ENCODE data around the gene PTPRD.

DNA sequence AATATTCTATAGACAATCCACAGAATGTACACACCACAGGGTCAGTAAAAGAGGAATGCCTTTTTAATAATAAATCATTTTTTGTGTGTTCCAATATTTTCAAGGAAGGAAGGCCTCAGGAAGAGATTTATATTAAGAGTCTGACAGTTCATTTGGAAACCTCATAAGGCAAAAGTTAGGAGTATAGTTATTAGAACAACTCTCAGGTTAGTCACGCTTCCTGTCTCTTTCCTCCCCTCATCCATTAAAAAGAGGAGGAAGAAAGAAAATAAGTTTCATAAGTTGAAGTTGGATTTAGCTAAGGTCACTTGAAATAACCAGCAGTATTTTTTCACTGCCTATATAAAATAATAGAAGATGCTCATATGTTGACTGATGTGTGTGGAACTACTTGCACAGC, 863.2 kb downstream of the PTPRD start:
- TF ChIP-seq POLR2A (IDR thresholded peaks at IDR 0.05), result no peak
- TF ChIP-seq, protein P1, sequence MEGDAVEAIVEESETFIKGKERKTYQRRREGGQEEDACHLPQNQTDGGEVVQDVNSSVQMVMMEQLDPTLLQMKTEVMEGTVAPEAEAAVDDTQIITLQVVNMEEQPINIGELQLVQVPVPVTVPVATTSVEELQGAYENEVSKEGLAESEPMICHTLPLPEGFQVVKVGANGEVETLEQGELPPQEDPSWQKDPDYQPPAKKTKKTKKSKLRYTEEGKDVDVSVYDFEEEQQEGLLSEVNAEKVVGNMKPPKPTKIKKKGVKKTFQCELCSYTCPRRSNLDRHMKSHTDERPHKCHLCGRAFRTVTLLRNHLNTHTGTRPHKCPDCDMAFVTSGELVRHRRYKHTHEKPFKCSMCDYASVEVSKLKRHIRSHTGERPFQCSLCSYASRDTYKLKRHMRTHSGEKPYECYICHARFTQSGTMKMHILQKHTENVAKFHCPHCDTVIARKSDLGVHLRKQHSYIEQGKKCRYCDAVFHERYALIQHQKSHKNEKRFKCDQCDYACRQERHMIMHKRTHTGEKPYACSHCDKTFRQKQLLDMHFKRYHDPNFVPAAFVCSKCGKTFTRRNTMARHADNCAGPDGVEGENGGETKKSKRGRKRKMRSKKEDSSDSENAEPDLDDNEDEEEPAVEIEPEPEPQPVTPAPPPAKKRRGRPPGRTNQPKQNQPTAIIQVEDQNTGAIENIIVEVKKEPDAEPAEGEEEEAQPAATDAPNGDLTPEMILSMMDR (IDR thresholded peaks at IDR 0.05), result no peak

Data from ovary (tissue), 3 donors.